Measurements from ENCODE around the gene ABHD12B. TPM values are rescaled to one million over a fixed set of nuclear protein-coding genes. Genes with fewer than 3 reads are reported as not detected.

ABHD12B gene
- total and polyA plus RNA-seq, 2 donors (not counting 1 experiment from before 2014, with no cell fraction given), result under 0.01 TPM; not detected in 1

DNA sequence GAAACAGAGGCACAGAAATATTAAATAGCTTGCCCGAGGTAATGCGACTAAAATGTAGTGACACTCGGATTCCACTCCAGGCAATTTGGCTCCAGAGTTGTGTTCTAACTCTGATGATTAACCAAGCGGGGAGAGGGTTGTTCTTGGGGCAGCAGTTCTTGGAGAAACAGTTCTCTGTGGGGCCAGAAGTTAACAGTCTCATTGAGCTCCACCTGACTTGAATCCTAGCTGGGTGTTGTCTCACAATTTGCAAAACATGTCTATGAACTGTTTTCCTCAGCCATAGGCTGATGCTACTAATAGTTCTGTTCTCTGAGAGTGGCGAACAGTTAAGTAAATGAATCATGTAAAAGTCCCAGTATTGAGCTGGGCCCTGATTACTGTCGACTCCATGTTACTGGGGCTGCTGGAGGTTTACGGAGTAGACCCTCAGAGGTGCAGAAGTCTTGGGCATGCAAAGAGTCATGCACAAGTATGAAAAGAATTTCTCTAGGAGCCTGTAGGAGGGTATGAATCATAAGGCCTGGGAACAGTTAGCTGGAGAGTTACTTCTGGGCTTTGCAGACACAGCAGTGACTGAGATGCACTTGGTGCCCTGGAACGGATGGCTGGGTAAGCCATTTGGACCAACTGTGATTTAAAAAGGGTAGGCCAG is 25.5 kb upstream of the ABHD12B start:
- no peak overlapping the region for H3K9ac ChIP-seq (ENCODE audit: insufficient read depth, low read length)
- no peaks in the 10 kb centered on the region for H3K36me3 ChIP-seq (ENCODE audit: control insufficient read depth, insufficient read depth, low read length)
- TF ChIP-seq EZH2 (IDR thresholded peaks at IDR 0.05; ENCODE audit: low read length, missing control alignments), result no peak
- TF ChIP-seq, protein P1, sequence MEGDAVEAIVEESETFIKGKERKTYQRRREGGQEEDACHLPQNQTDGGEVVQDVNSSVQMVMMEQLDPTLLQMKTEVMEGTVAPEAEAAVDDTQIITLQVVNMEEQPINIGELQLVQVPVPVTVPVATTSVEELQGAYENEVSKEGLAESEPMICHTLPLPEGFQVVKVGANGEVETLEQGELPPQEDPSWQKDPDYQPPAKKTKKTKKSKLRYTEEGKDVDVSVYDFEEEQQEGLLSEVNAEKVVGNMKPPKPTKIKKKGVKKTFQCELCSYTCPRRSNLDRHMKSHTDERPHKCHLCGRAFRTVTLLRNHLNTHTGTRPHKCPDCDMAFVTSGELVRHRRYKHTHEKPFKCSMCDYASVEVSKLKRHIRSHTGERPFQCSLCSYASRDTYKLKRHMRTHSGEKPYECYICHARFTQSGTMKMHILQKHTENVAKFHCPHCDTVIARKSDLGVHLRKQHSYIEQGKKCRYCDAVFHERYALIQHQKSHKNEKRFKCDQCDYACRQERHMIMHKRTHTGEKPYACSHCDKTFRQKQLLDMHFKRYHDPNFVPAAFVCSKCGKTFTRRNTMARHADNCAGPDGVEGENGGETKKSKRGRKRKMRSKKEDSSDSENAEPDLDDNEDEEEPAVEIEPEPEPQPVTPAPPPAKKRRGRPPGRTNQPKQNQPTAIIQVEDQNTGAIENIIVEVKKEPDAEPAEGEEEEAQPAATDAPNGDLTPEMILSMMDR (conservative IDR thresholded peaks at IDR 0.05 in 1 of 2, IDR thresholded peaks at IDR 0.05 in 1 of 2; ENCODE audit: low read depth in 1 of 2, low read length in 2 of 2), result no peak
- no peak overlapping the region for H3K27ac ChIP-seq (ENCODE audit: insufficient read depth, low read length)
- H2AFZ ChIP-seq (ENCODE audit: low read length), result no peak overlapping the region
- H3K79me2 ChIP-seq (ENCODE audit: control insufficient read depth, insufficient read depth, low read length), result no peaks in the 10 kb centered on the region
- H3K4me1 ChIP-seq (ENCODE audit: control insufficient read depth, extremely low read depth, insufficient read depth, low read length), result no peaks in the 10 kb centered on the region
- no peak overlapping the region for H3K4me3 ChIP-seq (replicated peaks in 1 of 4; ENCODE audit: control extremely low read depth in 1 of 4, insufficient read depth in 1 of 4, low read depth in 3 of 4, low read length in 4 of 4)
- peak in 1 of 2 donors; percentile 95 for DNase-seq (ENCODE audit: low read depth in 2 of 2)
- no peaks in the 10 kb centered on the region for H3K27me3 ChIP-seq (ENCODE audit: control insufficient read depth, insufficient read depth, low read length)
- H3K4me2 ChIP-seq (ENCODE audit: extremely low read depth, insufficient read depth, low read length), result no peak overlapping the region
- no peaks in the 10 kb centered on the region for H3K9me3 ChIP-seq (ENCODE audit: control insufficient read depth, insufficient read depth, low read depth, low read length)
- H4K20me1 ChIP-seq (ENCODE audit: control insufficient read depth, extremely low read depth, insufficient read depth, low read length), result no peaks in the 10 kb centered on the region

DNA sequence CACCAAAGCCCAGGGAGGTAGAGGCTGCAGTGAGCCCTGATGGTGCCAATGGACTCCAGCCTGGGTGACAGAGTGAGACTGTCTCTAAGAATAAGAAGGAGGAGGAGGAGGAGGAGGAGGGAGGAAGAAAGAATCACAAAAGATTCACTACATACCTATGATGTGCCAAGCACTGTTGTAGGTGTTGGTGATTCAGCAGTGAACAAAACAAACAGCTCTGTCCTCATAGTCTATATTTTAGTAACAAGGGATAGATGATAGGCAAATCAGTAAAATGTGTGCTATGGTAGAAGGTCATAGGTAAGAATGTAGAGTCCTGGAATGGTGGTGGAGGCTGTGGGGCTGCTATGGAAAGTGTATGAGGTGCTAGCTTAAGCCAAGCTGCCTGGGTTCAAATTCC is 18.0 kb upstream of the ABHD12B start:
- Histone ChIP-seq H3K9ac (ENCODE audit: insufficient read depth, low read length) (no peak overlapping the region), H3K4me2 (ENCODE audit: extremely low read depth, insufficient read depth, low read length) (no peak overlapping the region), H3K27me3 (ENCODE audit: control insufficient read depth, insufficient read depth, low read length) (no peaks in the 10 kb centered on the region), H2AFZ (ENCODE audit: low read length) (no peak overlapping the region), H3K79me2 (ENCODE audit: control insufficient read depth, insufficient read depth, low read length) (no peaks in the 10 kb centered on the region), H4K20me1 (ENCODE audit: control insufficient read depth, extremely low read depth, insufficient read depth, low read length) (no peaks in the 10 kb centered on the region), H3K27ac (ENCODE audit: insufficient read depth, low read length) (no peak overlapping the region), H3K4me1 (ENCODE audit: control insufficient read depth, extremely low read depth, insufficient read depth, low read length) (no peaks in the 10 kb centered on the region), H3K36me3 (ENCODE audit: control insufficient read depth, insufficient read depth, low read length) (no peaks in the 10 kb centered on the region), H3K9me3 (ENCODE audit: control insufficient read depth, insufficient read depth, low read depth, low read length) (no peaks in the 10 kb centered on the region), H3K4me3 (replicated peaks in 1 of 4; ENCODE audit: control extremely low read depth in 1 of 4, insufficient read depth in 1 of 4, low read depth in 3 of 4, low read length in 4 of 4) (no peak overlapping the region)
- no peak for DNase-seq (ENCODE audit: low read depth in 2 of 2)
- no peak for TF ChIP-seq EZH2 (IDR thresholded peaks at IDR 0.05; ENCODE audit: low read length, missing control alignments)
- TF ChIP-seq, protein P1 (conservative IDR thresholded peaks at IDR 0.05 in 1 of 2, IDR thresholded peaks at IDR 0.05 in 1 of 2; ENCODE audit: low read depth in 1 of 2, low read length in 2 of 2), result no peak

DNA sequence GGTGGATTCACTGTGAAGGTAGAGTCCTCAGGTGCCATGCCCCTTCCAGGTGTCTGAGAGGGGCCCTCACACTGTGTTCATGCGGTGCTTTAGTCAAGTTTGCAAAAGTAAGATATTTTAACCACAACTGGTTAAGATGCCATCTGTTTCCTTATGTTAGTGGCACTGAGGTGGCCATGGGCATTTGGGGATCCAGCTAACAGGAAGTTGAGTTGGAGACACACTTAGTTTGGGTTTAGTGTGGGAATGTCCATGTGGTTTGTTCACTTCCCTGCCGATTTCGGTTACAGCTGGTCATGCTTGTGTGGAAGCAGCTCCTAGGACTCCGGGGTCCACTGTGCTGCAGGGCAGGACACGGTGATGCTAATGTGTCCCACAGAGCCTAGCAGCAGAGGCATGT is 17.3 kb upstream of the ABHD12B start:
- Histone ChIP-seq H3K9me3 (ENCODE audit: control insufficient read depth, insufficient read depth, low read depth, low read length) (no peaks in the 10 kb centered on the region), H3K27ac (ENCODE audit: insufficient read depth, low read length) (no peak overlapping the region), H3K79me2 (ENCODE audit: control insufficient read depth, insufficient read depth, low read length) (no peaks in the 10 kb centered on the region), H3K27me3 (ENCODE audit: control insufficient read depth, insufficient read depth, low read length) (no peaks in the 10 kb centered on the region), H3K36me3 (ENCODE audit: control insufficient read depth, insufficient read depth, low read length) (no peaks in the 10 kb centered on the region), H3K4me3 (replicated peaks in 1 of 4; ENCODE audit: control extremely low read depth in 1 of 4, insufficient read depth in 1 of 4, low read depth in 3 of 4, low read length in 4 of 4) (no peak overlapping the region), H4K20me1 (ENCODE audit: control insufficient read depth, extremely low read depth, insufficient read depth, low read length) (no peaks in the 10 kb centered on the region), H3K4me2 (ENCODE audit: extremely low read depth, insufficient read depth, low read length) (no peak overlapping the region), H2AFZ (ENCODE audit: low read length) (no peak overlapping the region), H3K4me1 (ENCODE audit: control insufficient read depth, extremely low read depth, insufficient read depth, low read length) (no peaks in the 10 kb centered on the region), H3K9ac (ENCODE audit: insufficient read depth, low read length) (no peak overlapping the region)
- TF ChIP-seq, protein P1 (conservative IDR thresholded peaks at IDR 0.05 in 1 of 2, IDR thresholded peaks at IDR 0.05 in 1 of 2; ENCODE audit: low read depth in 1 of 2, low read length in 2 of 2), result no peak
- no peak for TF ChIP-seq EZH2 (IDR thresholded peaks at IDR 0.05; ENCODE audit: low read length, missing control alignments)
- no peak for DNase-seq (ENCODE audit: low read depth in 2 of 2)

Data from fibroblast of lung (primary cell).